ENCODE results near the gene MLLT3.

DNA sequence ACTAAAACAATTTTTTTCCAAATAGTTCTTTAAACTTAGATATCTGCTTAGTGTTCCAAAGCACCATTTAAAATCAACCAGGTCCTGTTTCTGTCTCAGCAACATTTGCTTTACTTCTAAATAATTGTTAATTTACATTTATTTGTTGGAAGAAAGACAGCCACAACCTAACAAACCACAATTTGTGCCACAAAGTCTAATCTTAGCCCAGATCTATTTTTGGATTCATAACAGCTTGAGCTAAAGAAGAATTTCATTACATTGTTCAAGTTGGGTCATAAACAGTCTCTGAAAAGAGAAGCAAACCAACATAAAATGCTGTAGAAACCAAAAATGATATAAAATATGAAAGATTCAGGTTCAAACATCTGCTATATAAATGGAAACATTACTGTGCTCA lies 24.4 kb downstream of the MLLT3 start:
- TF ChIP-seq EP300 (IDR thresholded peaks at IDR 0.05): no peak
- TF ChIP-seq, protein P1, sequence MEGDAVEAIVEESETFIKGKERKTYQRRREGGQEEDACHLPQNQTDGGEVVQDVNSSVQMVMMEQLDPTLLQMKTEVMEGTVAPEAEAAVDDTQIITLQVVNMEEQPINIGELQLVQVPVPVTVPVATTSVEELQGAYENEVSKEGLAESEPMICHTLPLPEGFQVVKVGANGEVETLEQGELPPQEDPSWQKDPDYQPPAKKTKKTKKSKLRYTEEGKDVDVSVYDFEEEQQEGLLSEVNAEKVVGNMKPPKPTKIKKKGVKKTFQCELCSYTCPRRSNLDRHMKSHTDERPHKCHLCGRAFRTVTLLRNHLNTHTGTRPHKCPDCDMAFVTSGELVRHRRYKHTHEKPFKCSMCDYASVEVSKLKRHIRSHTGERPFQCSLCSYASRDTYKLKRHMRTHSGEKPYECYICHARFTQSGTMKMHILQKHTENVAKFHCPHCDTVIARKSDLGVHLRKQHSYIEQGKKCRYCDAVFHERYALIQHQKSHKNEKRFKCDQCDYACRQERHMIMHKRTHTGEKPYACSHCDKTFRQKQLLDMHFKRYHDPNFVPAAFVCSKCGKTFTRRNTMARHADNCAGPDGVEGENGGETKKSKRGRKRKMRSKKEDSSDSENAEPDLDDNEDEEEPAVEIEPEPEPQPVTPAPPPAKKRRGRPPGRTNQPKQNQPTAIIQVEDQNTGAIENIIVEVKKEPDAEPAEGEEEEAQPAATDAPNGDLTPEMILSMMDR (IDR thresholded peaks at IDR 0.05): no peak
- no peak for TF ChIP-seq POLR2A (IDR thresholded peaks at IDR 0.05)
